ENCODE measurements around the gene WDR75. TPM values are rescaled to one million over a fixed set of nuclear protein-coding genes. Genes with fewer than 3 reads are reported as not detected.

Gene WDR75
- total RNA-seq, 1 donor from 2014 or later, result 17.0 TPM

GRCh38 chr2:189441709-189442074, 418 bp downstream of the WDR75 start:
- H3K27ac ChIP-seq (replicated peaks), result peak overlapping the region; percentile 91
- peak overlapping the region; percentile 92 for H3K4me3 ChIP-seq
- DNase-seq, result no peak
- H3K27me3 ChIP-seq (ENCODE audit: low read depth), result no peaks in the 10 kb centered on the region
- TF ChIP-seq, protein P1, sequence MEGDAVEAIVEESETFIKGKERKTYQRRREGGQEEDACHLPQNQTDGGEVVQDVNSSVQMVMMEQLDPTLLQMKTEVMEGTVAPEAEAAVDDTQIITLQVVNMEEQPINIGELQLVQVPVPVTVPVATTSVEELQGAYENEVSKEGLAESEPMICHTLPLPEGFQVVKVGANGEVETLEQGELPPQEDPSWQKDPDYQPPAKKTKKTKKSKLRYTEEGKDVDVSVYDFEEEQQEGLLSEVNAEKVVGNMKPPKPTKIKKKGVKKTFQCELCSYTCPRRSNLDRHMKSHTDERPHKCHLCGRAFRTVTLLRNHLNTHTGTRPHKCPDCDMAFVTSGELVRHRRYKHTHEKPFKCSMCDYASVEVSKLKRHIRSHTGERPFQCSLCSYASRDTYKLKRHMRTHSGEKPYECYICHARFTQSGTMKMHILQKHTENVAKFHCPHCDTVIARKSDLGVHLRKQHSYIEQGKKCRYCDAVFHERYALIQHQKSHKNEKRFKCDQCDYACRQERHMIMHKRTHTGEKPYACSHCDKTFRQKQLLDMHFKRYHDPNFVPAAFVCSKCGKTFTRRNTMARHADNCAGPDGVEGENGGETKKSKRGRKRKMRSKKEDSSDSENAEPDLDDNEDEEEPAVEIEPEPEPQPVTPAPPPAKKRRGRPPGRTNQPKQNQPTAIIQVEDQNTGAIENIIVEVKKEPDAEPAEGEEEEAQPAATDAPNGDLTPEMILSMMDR (IDR thresholded peaks at IDR 0.05; ENCODE audit: borderline replicate concordance), result no peak
- peaks cover 38% of the 10 kb centered on the region for H3K4me1 ChIP-seq
- no peaks in the 10 kb centered on the region for H3K9me3 ChIP-seq (replicated peaks)
- peaks cover 2% of the 10 kb centered on the region for H3K36me3 ChIP-seq
- intact Hi-C loops (cut with micrococcal nuclease), result no loop called here

GRCh38 chr2:189442468-189442867, 1.2 kb downstream of the WDR75 start:
- H3K4me1 ChIP-seq, result peaks cover 38% of the 10 kb centered on the region
- DNase-seq, result no peak
- H3K4me3 ChIP-seq, result peak overlapping the region; percentile 92
- intact Hi-C loops (cut with micrococcal nuclease), result no loop called here
- no peaks in the 10 kb centered on the region for H3K27me3 ChIP-seq (ENCODE audit: low read depth)
- H3K9me3 ChIP-seq (replicated peaks), result no peaks in the 10 kb centered on the region
- H3K27ac ChIP-seq (replicated peaks), result no peak overlapping the region
- TF ChIP-seq, protein P1 (IDR thresholded peaks at IDR 0.05; ENCODE audit: borderline replicate concordance), result no peak
- peaks cover 2% of the 10 kb centered on the region for H3K36me3 ChIP-seq

DNA sequence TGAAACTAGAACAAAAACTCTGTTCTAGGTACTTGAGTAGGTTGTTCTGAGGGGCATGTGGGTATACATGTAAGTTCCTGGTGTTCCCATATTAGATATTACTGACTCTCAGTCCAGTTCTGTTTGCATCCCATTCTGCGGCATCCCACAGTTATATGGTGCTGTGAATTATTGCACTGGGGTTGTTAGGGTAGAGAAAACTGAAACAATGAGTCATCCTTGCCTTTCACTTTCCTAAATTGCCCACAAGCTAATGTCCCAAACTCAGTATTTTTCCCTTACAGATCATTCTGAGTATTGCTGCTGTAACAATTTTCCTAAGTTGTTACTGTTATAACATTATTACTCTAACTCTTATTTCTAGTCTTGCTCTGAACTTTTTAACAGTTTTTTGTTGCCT, 3.0 kb downstream of the WDR75 start:
- H3K27me3 ChIP-seq (ENCODE audit: low read depth), result no peaks in the 10 kb centered on the region
- no peak overlapping the region for H3K27ac ChIP-seq (replicated peaks)
- intact Hi-C loops (cut with micrococcal nuclease), result no loop called here
- H3K36me3 ChIP-seq, result peaks cover 18% of the 10 kb centered on the region
- H3K4me1 ChIP-seq, result peaks cover 38% of the 10 kb centered on the region
- H3K9me3 ChIP-seq (replicated peaks), result no peaks in the 10 kb centered on the region
- TF ChIP-seq, protein P1 (IDR thresholded peaks at IDR 0.05; ENCODE audit: borderline replicate concordance), result no peak
- no peak for DNase-seq
- H3K4me3 ChIP-seq, result no peak overlapping the region

DNA sequence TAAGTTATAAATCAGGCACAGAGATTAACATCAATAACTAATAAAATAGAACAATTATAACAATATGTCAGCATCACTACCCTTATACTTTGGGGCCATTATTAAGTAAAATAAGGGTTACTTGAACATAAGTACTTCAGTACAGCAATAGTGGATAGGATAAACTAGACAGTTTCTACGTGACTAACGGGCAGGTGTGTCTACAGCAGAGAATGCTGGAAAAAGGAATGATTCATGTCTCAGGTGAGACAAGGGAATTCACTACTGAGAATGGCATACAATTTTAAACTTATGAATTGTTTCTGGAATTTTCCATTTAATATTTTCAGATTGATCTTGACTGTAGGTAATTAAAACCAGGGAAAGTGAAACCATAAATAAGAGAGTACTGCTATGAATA, 5.5 kb downstream of the WDR75 start:
- Histone ChIP-seq H3K27ac (replicated peaks) (no peak overlapping the region), H3K36me3 (peaks cover 42% of the 10 kb centered on the region), H3K4me1 (peaks cover 24% of the 10 kb centered on the region), H3K9me3 (replicated peaks) (no peaks in the 10 kb centered on the region), H3K27me3 (ENCODE audit: low read depth) (no peaks in the 10 kb centered on the region), H3K4me3 (no peak overlapping the region)
- no peak for DNase-seq
- TF ChIP-seq, protein P1 (IDR thresholded peaks at IDR 0.05; ENCODE audit: borderline replicate concordance), result no peak
- intact Hi-C loops (cut with micrococcal nuclease), result no loop called here

DNA sequence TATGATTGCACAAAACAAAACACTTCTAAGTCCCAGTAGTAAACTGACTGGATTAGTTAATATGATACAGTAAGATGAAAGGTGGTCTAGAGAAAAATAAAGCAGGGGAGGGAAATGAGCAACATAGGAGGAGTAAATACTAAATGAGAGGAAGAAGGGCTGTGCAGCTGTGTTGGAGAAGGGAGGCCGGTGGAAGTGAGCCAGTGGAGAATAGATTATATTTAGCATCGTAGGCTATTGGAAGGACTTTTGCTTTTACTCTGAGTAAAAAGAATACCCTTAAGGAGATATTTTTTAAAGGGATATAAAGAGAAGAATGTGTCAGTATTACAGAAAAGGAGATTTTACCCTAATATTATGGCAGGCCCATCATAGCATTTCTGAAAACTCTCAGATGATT, 12.7 kb downstream of the WDR75 start:
- Histone ChIP-seq H3K27ac (replicated peaks) (peak overlapping the region; percentile 0), H3K4me3 (no peak overlapping the region), H3K27me3 (ENCODE audit: low read depth) (no peaks in the 10 kb centered on the region), H3K36me3 (peaks cover 93% of the 10 kb centered on the region), H3K4me1 (peaks cover 10% of the 10 kb centered on the region), H3K9me3 (replicated peaks) (no peaks in the 10 kb centered on the region)
- TF ChIP-seq, protein P1 (IDR thresholded peaks at IDR 0.05; ENCODE audit: borderline replicate concordance), result no peak
- no peak for DNase-seq
- intact Hi-C loops (cut with micrococcal nuclease), result no loop called here

- H3K36me3 ChIP-seq, result peaks cover 92% of the 10 kb centered on the region
- no peak for DNase-seq
- H3K27me3 ChIP-seq (ENCODE audit: low read depth), result no peaks in the 10 kb centered on the region
- no peak overlapping the region for H3K27ac ChIP-seq (replicated peaks)
- TF ChIP-seq, protein P1 (IDR thresholded peaks at IDR 0.05; ENCODE audit: borderline replicate concordance), result no peak
- peaks cover 15% of the 10 kb centered on the region for H3K4me1 ChIP-seq
- H3K9me3 ChIP-seq (replicated peaks), result no peaks in the 10 kb centered on the region
- no peak overlapping the region for H3K4me3 ChIP-seq
- intact Hi-C loops (cut with micrococcal nuclease), result loop anchor here (10.0 kb wide), 2 partner anchors 110 to 160 kb away; no protein-coding TSS in a partner anchor
Observed at GRCh38 chr2:189465076-189465475, 23.8 kb downstream of the WDR75 start.

All from left ventricle myocardium inferior (tissue), 1 donor.